Measurements from ENCODE around the gene CXCR5. TPM values are rescaled to one million over a fixed set of nuclear protein-coding genes. Genes with fewer than 3 reads are reported as not detected.

The CXCR5 gene
- total and polyA plus RNA-seq, 2 donors (not counting 1 experiment from before 2014, with no cell fraction given): 111 to 163 TPM

- POLR2A ChIA-PET: interaction anchor here (0.6 to 4.9 kb wide), 4 partner anchors 8 to 21 kb away, joined by 4 to 20 read pairs (median 6); partner anchors contain the start of gene BCL9L
- intact Hi-C loops (cut with micrococcal nuclease): loop anchor here (1.0 kb wide), 1 partner anchor 8 kb away; no protein-coding TSS in a partner anchor
- no peaks in the 10 kb centered on the region for H3K27me3 Mint-ChIP-seq
- Histone ChIP-seq H2AFZ (ENCODE audit: insufficient read depth, low read depth, low read length, poor library complexity, severe bottlenecking) (no peak overlapping the region), H3K4me3 (ENCODE audit: control extremely low read depth in 1 of 5, extremely low read depth in 1 of 5, insufficient read depth in 1 of 5, low read depth in 2 of 5, low read length in 4 of 5) (no peak overlapping the region), H3K27ac (ENCODE audit: low read length in 2 of 2) (peak overlapping the region; percentile 87 to 94), H3K27me3 (replicated peaks in 1 of 4; ENCODE audit: control extremely low read depth in 1 of 4, control insufficient read depth in 3 of 4, insufficient read depth in 4 of 4, low read length in 3 of 4) (no peaks in the 10 kb centered on the region), H3K9ac (ENCODE audit: low read length) (peak overlapping the region; percentile 40), H3K36me3 (replicated peaks in 1 of 2; ENCODE audit: control extremely low read depth in 1 of 2, control insufficient read depth in 1 of 2, extremely low read depth in 1 of 2, insufficient read depth in 2 of 2, low read length in 1 of 2) (peaks cover 0 to 20% of the 10 kb centered on the region in 2 experiments), H3K4me1 (ENCODE audit: control insufficient read depth in 2 of 2, insufficient read depth in 2 of 2, low read length in 2 of 2) (peaks cover 91 to 98% of the 10 kb centered on the region in 2 donors), H3K79me2 (ENCODE audit: control insufficient read depth, insufficient read depth, low read length) (peaks cover 70% of the 10 kb centered on the region), H3K9me3 (ENCODE audit: control extremely low read depth in 1 of 3, control insufficient read depth in 2 of 3, insufficient read depth in 1 of 3, low read length in 2 of 3) (no peaks in the 10 kb centered on the region), H3K4me2 (replicated peaks; ENCODE audit: low read depth, low read length, poor library complexity, severe bottlenecking) (peak overlapping the region; percentile 79), H4K20me1 (ENCODE audit: control insufficient read depth, insufficient read depth, low read length, poor library complexity, severe bottlenecking) (peaks cover 2% of the 10 kb centered on the region)
- 74% methylated on average over 10 of the region's 10 CpGs for WGBS (ENCODE audit: insufficient coverage)
- H3K4me3 Mint-ChIP-seq: peak overlapping the region; percentile 39
- ATAC-seq (ENCODE audit: low read depth) (no peak), DNase-seq (no peak)
- H3K27ac Mint-ChIP-seq: peak overlapping the region; percentile 94
- peaks cover 93% of the 10 kb centered on the region for H3K4me1 Mint-ChIP-seq
- CTCF ChIA-PET: interaction anchor here (0.6 to 15.2 kb wide), 2 partner anchors 11 to 591 kb away, joined by 5 to 288 read pairs; partner anchors contain the start of gene BCL9L
- TF ChIP-seq CTCF (IDR thresholded peaks at IDR 0.05) (no peak), EZH2 (IDR thresholded peaks at IDR 0.05; ENCODE audit: borderline replicate concordance, insufficient read depth, low read depth, low read length, poor library complexity, severe bottlenecking) (no peak)
- H3K9me3 Mint-ChIP-seq (ENCODE audit: insufficient read depth): no peaks in the 10 kb centered on the region
Measured at GRCh38 chr11:118915941-118916841, 32.5 kb downstream of the CXCR5 start.
